ENCODE results near the gene LNPK. TPM values are rescaled to one million over a fixed set of nuclear protein-coding genes. Genes with fewer than 3 reads are reported as not detected.

Gene LNPK
- total RNA-seq, 1 experiment from 2014 or later = 10.3 TPM

GRCh38 chr2:175932675-175933074, 69.4 kb downstream of the LNPK start (continued):
- no peak for TF ChIP-seq ZNF532 (CRISPR knock-in tag; IDR thresholded peaks at IDR 0.05; ENCODE audit: borderline replicate concordance)

- H3K27me3 Mint-ChIP-seq (ENCODE audit: low read depth) = no peaks in the 10 kb centered on the region
- ChIA-PET POLR2A (no interaction called here), CTCF (no interaction called here)
- DNase-seq (ENCODE audit: low spot score) = no peak
- no peaks in the 10 kb centered on the region for H3K9me3 Mint-ChIP-seq
- H3K36me3 Mint-ChIP-seq = no peaks in the 10 kb centered on the region; the same call in 1 of the 2 replicates
- no peak overlapping the region for H3K27ac Mint-ChIP-seq
- H3K4me1 Mint-ChIP-seq = no peaks in the 10 kb centered on the region
- no peak overlapping the region for H3K4me3 Mint-ChIP-seq
- no peak for ATAC-seq
- TF ChIP-seq TEAD1 (CRISPR knock-in tag; IDR thresholded peaks at IDR 0.05) (no peak), CBFB (CRISPR knock-in tag; IDR thresholded peaks at IDR 0.05; ENCODE audit: low read depth) (no peak), OVOL2 (CRISPR knock-in tag; IDR thresholded peaks at IDR 0.05; ENCODE audit: borderline replicate concordance) (no peak), ATF2 (CRISPR knock-in tag; IDR thresholded peaks at IDR 0.05; ENCODE audit: borderline replicate concordance, low read depth) (no peak), FOXK1 (CRISPR knock-in tag; IDR thresholded peaks at IDR 0.05) (no peak), ZBTB21 (CRISPR knock-in tag; IDR thresholded peaks at IDR 0.05; ENCODE audit: borderline replicate concordance) (no peak), CDX4 (CRISPR knock-in tag; IDR thresholded peaks at IDR 0.05; ENCODE audit: borderline replicate concordance) (no peak), E2F4 (CRISPR knock-in tag; IDR thresholded peaks at IDR 0.05; ENCODE audit: borderline replicate concordance, low read depth) (no peak), PRDM15 (CRISPR knock-in tag; IDR thresholded peaks at IDR 0.05) (no peak), NR1H2 (CRISPR knock-in tag; IDR thresholded peaks at IDR 0.05) (no peak), SP1 (CRISPR knock-in tag; conservative IDR thresholded peaks at IDR 0.05) (no peak), ZNF232 (CRISPR knock-in tag; IDR thresholded peaks at IDR 0.05) (no peak)
- TF ChIP-seq, protein P1, sequence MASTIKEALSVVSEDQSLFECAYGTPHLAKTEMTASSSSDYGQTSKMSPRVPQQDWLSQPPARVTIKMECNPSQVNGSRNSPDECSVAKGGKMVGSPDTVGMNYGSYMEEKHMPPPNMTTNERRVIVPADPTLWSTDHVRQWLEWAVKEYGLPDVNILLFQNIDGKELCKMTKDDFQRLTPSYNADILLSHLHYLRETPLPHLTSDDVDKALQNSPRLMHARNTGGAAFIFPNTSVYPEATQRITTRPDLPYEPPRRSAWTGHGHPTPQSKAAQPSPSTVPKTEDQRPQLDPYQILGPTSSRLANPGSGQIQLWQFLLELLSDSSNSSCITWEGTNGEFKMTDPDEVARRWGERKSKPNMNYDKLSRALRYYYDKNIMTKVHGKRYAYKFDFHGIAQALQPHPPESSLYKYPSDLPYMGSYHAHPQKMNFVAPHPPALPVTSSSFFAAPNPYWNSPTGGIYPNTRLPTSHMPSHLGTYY (CRISPR knock-in tag; IDR thresholded peaks at IDR 0.05) = no peak
- TF ChIP-seq, protein P2, sequence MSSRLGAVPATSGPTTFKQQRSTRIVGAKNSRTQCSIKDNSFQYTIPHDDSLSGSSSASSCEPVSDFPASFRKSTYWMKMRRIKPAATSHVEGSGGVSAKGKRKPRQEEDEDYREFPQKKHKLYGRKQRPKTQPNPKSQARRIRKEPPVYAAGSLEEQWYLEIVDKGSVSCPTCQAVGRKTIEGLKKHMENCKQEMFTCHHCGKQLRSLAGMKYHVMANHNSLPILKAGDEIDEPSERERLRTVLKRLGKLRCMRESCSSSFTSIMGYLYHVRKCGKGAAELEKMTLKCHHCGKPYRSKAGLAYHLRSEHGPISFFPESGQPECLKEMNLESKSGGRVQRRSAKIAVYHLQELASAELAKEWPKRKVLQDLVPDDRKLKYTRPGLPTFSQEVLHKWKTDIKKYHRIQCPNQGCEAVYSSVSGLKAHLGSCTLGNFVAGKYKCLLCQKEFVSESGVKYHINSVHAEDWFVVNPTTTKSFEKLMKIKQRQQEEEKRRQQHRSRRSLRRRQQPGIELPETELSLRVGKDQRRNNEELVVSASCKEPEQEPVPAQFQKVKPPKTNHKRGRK (CRISPR knock-in tag; IDR thresholded peaks at IDR 0.05; ENCODE audit: borderline replicate concordance) = no peak
- TF ChIP-seq, protein P3, sequence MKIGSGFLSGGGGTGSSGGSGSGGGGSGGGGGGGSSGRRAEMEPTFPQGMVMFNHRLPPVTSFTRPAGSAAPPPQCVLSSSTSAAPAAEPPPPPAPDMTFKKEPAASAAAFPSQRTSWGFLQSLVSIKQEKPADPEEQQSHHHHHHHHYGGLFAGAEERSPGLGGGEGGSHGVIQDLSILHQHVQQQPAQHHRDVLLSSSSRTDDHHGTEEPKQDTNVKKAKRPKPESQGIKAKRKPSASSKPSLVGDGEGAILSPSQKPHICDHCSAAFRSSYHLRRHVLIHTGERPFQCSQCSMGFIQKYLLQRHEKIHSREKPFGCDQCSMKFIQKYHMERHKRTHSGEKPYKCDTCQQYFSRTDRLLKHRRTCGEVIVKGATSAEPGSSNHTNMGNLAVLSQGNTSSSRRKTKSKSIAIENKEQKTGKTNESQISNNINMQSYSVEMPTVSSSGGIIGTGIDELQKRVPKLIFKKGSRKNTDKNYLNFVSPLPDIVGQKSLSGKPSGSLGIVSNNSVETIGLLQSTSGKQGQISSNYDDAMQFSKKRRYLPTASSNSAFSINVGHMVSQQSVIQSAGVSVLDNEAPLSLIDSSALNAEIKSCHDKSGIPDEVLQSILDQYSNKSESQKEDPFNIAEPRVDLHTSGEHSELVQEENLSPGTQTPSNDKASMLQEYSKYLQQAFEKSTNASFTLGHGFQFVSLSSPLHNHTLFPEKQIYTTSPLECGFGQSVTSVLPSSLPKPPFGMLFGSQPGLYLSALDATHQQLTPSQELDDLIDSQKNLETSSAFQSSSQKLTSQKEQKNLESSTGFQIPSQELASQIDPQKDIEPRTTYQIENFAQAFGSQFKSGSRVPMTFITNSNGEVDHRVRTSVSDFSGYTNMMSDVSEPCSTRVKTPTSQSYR (CRISPR knock-in tag; IDR thresholded peaks at IDR 0.05) = no peak
- TF ChIP-seq, protein P4, sequence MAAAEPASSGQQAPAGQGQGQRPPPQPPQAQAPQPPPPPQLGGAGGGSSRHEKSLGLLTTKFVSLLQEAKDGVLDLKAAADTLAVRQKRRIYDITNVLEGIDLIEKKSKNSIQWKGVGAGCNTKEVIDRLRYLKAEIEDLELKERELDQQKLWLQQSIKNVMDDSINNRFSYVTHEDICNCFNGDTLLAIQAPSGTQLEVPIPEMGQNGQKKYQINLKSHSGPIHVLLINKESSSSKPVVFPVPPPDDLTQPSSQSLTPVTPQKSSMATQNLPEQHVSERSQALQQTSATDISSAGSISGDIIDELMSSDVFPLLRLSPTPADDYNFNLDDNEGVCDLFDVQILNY (CRISPR knock-in tag; IDR thresholded peaks at IDR 0.05) = no peak
These were observed 70.3 kb downstream of the LNPK start for GRCh38 chr2:175931805-175932204.

Measured in WTC11 (cell line).